HG03045 (cell line): ENCODE results near the gene SPTLC2.

ENCODE experiments used
- ATAC-seq: cut with Tn5 transposase; IDR thresholded peaks from one replicate; pipeline ENCODE4 v1.9.1; 2021; ENCODE audit warnings: mild to moderate bottlenecking, moderate library complexity; ENCODE audit not compliant: unreplicated experiment

SPTLC2 gene

GRCh38 chr14:77508249-77508648 lies 108.2 kb downstream of the SPTLC2 start:
- no peak for ATAC-seq

GRCh38 chr14:77507762-77508161 lies 108.7 kb downstream of the SPTLC2 start:
- ATAC-seq: no peak

- ATAC-seq: no peak
Measured at GRCh38 chr14:77505031-77505430, 111.4 kb downstream of the SPTLC2 start.

- ATAC-seq: no peak
Measured at GRCh38 chr14:77503138-77503537, 113.3 kb downstream of the SPTLC2 start.

- no peak for ATAC-seq
Measured at GRCh38 chr14:77502109-77502782, 114.2 kb downstream of the SPTLC2 start.

GRCh38 chr14:77498984-77499527 lies 117.4 kb downstream of the SPTLC2 start:
- ATAC-seq: no peak

- ATAC-seq: no peak
Measured at GRCh38 chr14:77498120-77498979, 118.1 kb downstream of the SPTLC2 start, which contains the start of gene ISM2. TSS of gene ISM2 (minus strand) at chr14:77498816. CDS start at chr14:77498793, 23 bp downstream.

GRCh38 chr14:77495334-77495733 lies 121.1 kb downstream of the SPTLC2 start:
- no peak for ATAC-seq

- ATAC-seq: no peak
Measured at GRCh38 chr14:77491056-77491455, 125.4 kb downstream of the SPTLC2 start.

- ATAC-seq: no peak
Measured at GRCh38 chr14:77490347-77490986, 126.0 kb downstream of the SPTLC2 start.

- ATAC-seq: no peak
Measured at GRCh38 chr14:77489041-77489440, 127.4 kb downstream of the SPTLC2 start.

- no peak for ATAC-seq
Measured at GRCh38 chr14:77488558-77488957, 127.9 kb downstream of the SPTLC2 start.

GRCh38 chr14:77485901-77486678 lies 130.3 kb downstream of the SPTLC2 start:
- no peak for ATAC-seq

GRCh38 chr14:77485256-77485655 lies 131.2 kb downstream of the SPTLC2 start:
- no peak for ATAC-seq

GRCh38 chr14:77482422-77482821 lies 134.0 kb downstream of the SPTLC2 start:
- ATAC-seq: no peak

GRCh38 chr14:77478796-77479195 lies 137.6 kb downstream of the SPTLC2 start:
- ATAC-seq: peak; percentile 80

GRCh38 chr14:77478029-77478428 lies 138.4 kb downstream of the SPTLC2 start:
- ATAC-seq: no peak

GRCh38 chr14:77475432-77476115 lies 140.9 kb downstream of the SPTLC2 start:
- no peak for ATAC-seq

- ATAC-seq: no peak
Measured at GRCh38 chr14:77474479-77475177, 141.8 kb downstream of the SPTLC2 start.
